SW480 (cell line): ENCODE data around the gene UBALD1.

Experiments
- DNase-seq: peaks from one replicate; pipeline ENCODE4 v3.0.0-alpha.2; 2016; ENCODE audit warnings: low spot score

Gene UBALD1

GRCh38 chr16:4646773-4647643, 32.3 kb upstream of the UBALD1 start:
- DNase-seq = no peak

GRCh38 chr16:4641895-4642294, 27.2 kb upstream of the UBALD1 start:
- DNase-seq = no peak

- no peak for DNase-seq
These were observed 26.6 kb upstream of the UBALD1 start for GRCh38 chr16:4641306-4641687.

GRCh38 chr16:4640572-4641305, 26.1 kb upstream of the UBALD1 start:
- no peak for DNase-seq

GRCh38 chr16:4639899-4640509, 25.3 kb upstream of the UBALD1 start:
- DNase-seq = no peak

- no peak for DNase-seq
These were observed 22.9 kb upstream of the UBALD1 start for GRCh38 chr16:4637501-4638166.

GRCh38 chr16:4636196-4636595, 21.5 kb upstream of the UBALD1 start:
- no peak for DNase-seq

GRCh38 chr16:4634768-4635167, 20.1 kb upstream of the UBALD1 start:
- DNase-seq = no peak

GRCh38 chr16:4633910-4634635, 19.4 kb upstream of the UBALD1 start:
- no peak for DNase-seq

GRCh38 chr16:4631444-4631843, 16.8 kb upstream of the UBALD1 start:
- no peak for DNase-seq

GRCh38 chr16:4628283-4628682, 13.6 kb upstream of the UBALD1 start:
- DNase-seq = no peak

GRCh38 chr16:4626396-4626795, 11.7 kb upstream of the UBALD1 start:
- DNase-seq = no peak

GRCh38 chr16:4625560-4626159, 11.0 kb upstream of the UBALD1 start:
- DNase-seq = no peak

GRCh38 chr16:4624827-4625559, 10.3 kb upstream of the UBALD1 start:
- DNase-seq = peak; percentile 27

- peak; percentile 96 for DNase-seq
These were observed 9.5 kb upstream of the UBALD1 start, which contains the start of gene MGRN1 for GRCh38 chr16:4624015-4624826. MGRN1 (plus strand) TSS chr16:4624826; CDS start chr16:4624961, 135 bp downstream.

- DNase-seq = no peak
These were observed 8.9 kb upstream of the UBALD1 start for GRCh38 chr16:4623593-4623992.

GRCh38 chr16:4618645-4619418, 4.1 kb upstream of the UBALD1 start:
- DNase-seq = no peak

GRCh38 chr16:4617880-4618279, 3.2 kb upstream of the UBALD1 start:
- no peak for DNase-seq
